B cell (primary cell): ENCODE measurements around the gene CAPG. TPM values are rescaled to one million over a fixed set of nuclear protein-coding genes. Genes with fewer than 3 reads are reported as not detected.

Experiments
- ATAC-seq: fragments of 200-7000 bp; cut with Tn5 transposase; one replicate; pipeline ENCODE4 v1.10.0; 2021; ENCODE audit warnings: low read depth, mild to moderate bottlenecking, moderate number of reproducible peaks, moderate library complexity
- CTCF ChIA-PET: fragments of 350-600 bp; sonication (Branson Sonifier 250); formaldehyde crosslinking; loops from one replicate; lab custom pipeline; 2021; ENCODE audit warnings: antibody characterized with exemption, inconsistent platforms; lab: Charles Lee
- POLR2A ChIA-PET: fragments of 350-600 bp; sonication (Branson Sonifier 250); formaldehyde crosslinking; loops from one replicate; lab custom pipeline; 2021; ENCODE audit warnings: antibody characterized with exemption; lab: Charles Lee
- DNase-seq: peaks from one replicate; pipeline ENCODE4 v3.0.0; 2013
- H2AFZ ChIP-seq: 2 replicates; pipeline ENCODE4 v1.6.1; 2012; ENCODE audit warnings: mild to moderate bottlenecking, low read depth, low read length; ENCODE audit not compliant: insufficient read depth, poor library complexity, severe bottlenecking
- H3K27ac ChIP-seq, 2 donors: 1 replicate in 1 of 2; 2 replicates in 1 of 2; pipeline ENCODE4 v1.5.1; 2012 to 2013; ENCODE audit warnings: low read length in 2 of 2, mild to moderate bottlenecking in 2 of 2, moderate library complexity in 1 of 2
- H3K27me3 ChIP-seq, 4 experiments: fragments of 200-600 bp in 1 of 4; sonication (generic) in 1 of 4; replicated peaks in 1 of 4; 1 replicate in 2 of 4; 2 replicates in 2 of 4; pipeline versions ENCODE4 v1.6.1 to v1.7.0; 2013 to 2016; ENCODE audit warnings: low read length in 3 of 4, mild to moderate bottlenecking in 2 of 4, mixed read lengths in 1 of 4, moderate library complexity in 1 of 4; ENCODE audit not compliant: insufficient read depth in 4 of 4, control insufficient read depth in 3 of 4; ENCODE audit errors: control extremely low read depth in 1 of 4
- H3K36me3 ChIP-seq, 2 experiments: replicated peaks in 1 of 2; 1 replicate in 1 of 2; 2 replicates in 1 of 2; pipeline versions ENCODE4 v1.6.1 to v1.7.1; 2013; ENCODE audit warnings: low read length in 1 of 2; ENCODE audit not compliant: insufficient read depth in 2 of 2, control insufficient read depth in 1 of 2; ENCODE audit errors: control extremely low read depth in 1 of 2, extremely low read depth in 1 of 2
- H3K4me1 ChIP-seq, 2 donors: fragments of 200-600 bp in 1 of 2; sonication (generic) in 1 of 2; 1 replicate in 1 of 2; 2 replicates in 1 of 2; pipeline versions ENCODE4 v1.5.1 to v1.6.1; 2013 to 2017; ENCODE audit warnings: low read length in 2 of 2; ENCODE audit not compliant: control insufficient read depth in 2 of 2, insufficient read depth in 2 of 2
- H3K4me2 ChIP-seq: replicated peaks from 2 replicates; pipeline ENCODE3; 2012; ENCODE audit warnings: mild to moderate bottlenecking, low read depth, low read length; ENCODE audit not compliant: poor library complexity, severe bottlenecking
- H3K4me3 ChIP-seq, 5 experiments: fragments of 200-600 bp in 1 of 5; sonication (generic) in 1 of 5; 1 replicate in 3 of 5; 2 replicates in 2 of 5; pipeline versions ENCODE4 v1.5.1 to v1.7.0; 2011 to 2016; ENCODE audit warnings: low read length in 4 of 5, mild to moderate bottlenecking in 4 of 5, low read depth in 2 of 5, control low read depth in 1 of 5, moderate library complexity in 1 of 5; ENCODE audit not compliant: insufficient read depth in 1 of 5; ENCODE audit errors: control extremely low read depth in 1 of 5, extremely low read depth in 1 of 5
- H3K79me2 ChIP-seq: fragments of 200-600 bp; sonication (generic); one replicate; pipeline ENCODE4 v1.6.0; 2016; ENCODE audit warnings: low read length; ENCODE audit not compliant: control insufficient read depth, insufficient read depth
- H3K9ac ChIP-seq: fragments of 200-600 bp; sonication (generic); 2 replicates; pipeline ENCODE4 v1.6.1; 2017; ENCODE audit warnings: mild to moderate bottlenecking, low read length, moderate library complexity
- H3K9me3 ChIP-seq, 3 donors: one replicate each; pipeline versions ENCODE4 v1.6.1 to v1.7.1; 2013; ENCODE audit warnings: low read length in 2 of 3; ENCODE audit not compliant: control insufficient read depth in 2 of 3, insufficient read depth in 1 of 3; ENCODE audit errors: control extremely low read depth in 1 of 3
- H4K20me1 ChIP-seq: 2 replicates; pipeline ENCODE4 v1.6.0; 2012; ENCODE audit warnings: mild to moderate bottlenecking, low read length; ENCODE audit not compliant: insufficient read depth, control insufficient read depth, poor library complexity, severe bottlenecking
- H3K27ac Mint-ChIP-seq: one replicate; pipeline ENCODE4 v1.8.0; 2021; ENCODE audit warnings: mixed read lengths
- H3K27me3 Mint-ChIP-seq: one replicate; pipeline ENCODE4 v1.8.0; 2021; ENCODE audit warnings: mixed read lengths
- H3K4me1 Mint-ChIP-seq: one replicate; pipeline ENCODE4 v1.8.0; 2021; ENCODE audit warnings: mixed read lengths
- H3K4me3 Mint-ChIP-seq: one replicate; pipeline ENCODE4 v1.8.0; 2021; ENCODE audit warnings: mixed read lengths
- H3K9me3 Mint-ChIP-seq: one replicate; pipeline ENCODE4 v1.8.0; 2022; ENCODE audit warnings: mixed read lengths; ENCODE audit not compliant: insufficient read depth
- CTCF ChIP-seq: fragments of 200-600 bp; IDR thresholded peaks from one replicate; pipeline ENCODE4 v1.8.0; 2022; ENCODE audit warnings: antibody characterized with exemption, mild to moderate bottlenecking
- EZH2 ChIP-seq: IDR thresholded peaks from 2 replicates; pipeline ENCODE4 v1.6.1; 2012; ENCODE audit warnings: borderline replicate concordance, low read depth, mild to moderate bottlenecking, moderate library complexity, low read length; ENCODE audit not compliant: insufficient read depth, poor library complexity, severe bottlenecking
- WGBS: methylation state at CpG from one replicate; pipeline ENCODE4 v1.1.5; 2013; ENCODE audit warnings: missing lambda C conversion rate; ENCODE audit not compliant: insufficient coverage; 5-methylcytosine and 5-hydroxymethylcytosine counted together
- intact Hi-C: fragments of 100-400 bp; cut with micrococcal nuclease; formaldehyde crosslinking; loops from one replicate; pipeline ENCODE4 v1.10.0; 2022
- polyA plus RNA-seq: library from polyadenylated mRNA; depleted of rRNA; stranded (reverse); fragments of >200 nt; gene quantifications from 2 replicates; pipeline ENCODE4 v1.2.3, GENCODE V29; 2012
- total RNA-seq, 2 donors: library from RNA; stranded (reverse); fragments of 120-200 nt in 1 of 2; gene quantifications; 1 replicate in 1 of 2; 2 replicates in 1 of 2; pipeline versions ENCODE4 v1.2.3 to v1.2.4, GENCODE V29; 2013 to 2022

Gene CAPG
- total and polyA plus RNA-seq, 2 donors (not counting 1 experiment from before 2014, with no cell fraction given), result 158 to 210 TPM

- Histone ChIP-seq H3K36me3 (no peaks in the 10 kb centered on the region), H3K27me3 (no peaks in the 10 kb centered on the region), H3K9ac (no peak overlapping the region), H3K4me3 (no peak overlapping the region), H3K9me3 (peaks cover 0 to 3% (median 0%) of the 10 kb centered on the region in 3 donors), H3K79me2 (no peaks in the 10 kb centered on the region), H2AFZ (no peak overlapping the region), H4K20me1 (no peaks in the 10 kb centered on the region), H3K4me2 (no peak overlapping the region), H3K4me1 (no peaks in the 10 kb centered on the region), H3K27ac (no peak overlapping the region)
- TF ChIP-seq EZH2 (no peak), CTCF (no peak)
- H3K9me3 Mint-ChIP-seq, result no peaks in the 10 kb centered on the region
- intact Hi-C loops, result no loop called here
- ChIA-PET POLR2A (no interaction called here), CTCF (interaction anchor here (1.1 kb wide), 1 partner anchor 104 kb away, joined by 4 read pairs; no protein-coding TSS in a partner anchor)
- no peak for DNase-seq
- H3K4me1 Mint-ChIP-seq, result no peaks in the 10 kb centered on the region
- no peak for ATAC-seq
- WGBS, result 100% methylated on average over 1 of the region's 1 CpG
- no peak overlapping the region for H3K4me3 Mint-ChIP-seq
- no peaks in the 10 kb centered on the region for H3K27me3 Mint-ChIP-seq
- H3K27ac Mint-ChIP-seq, result no peak overlapping the region
Observed at GRCh38 chr2:85452237-85452636, 42.1 kb upstream of the CAPG start.

DNA sequence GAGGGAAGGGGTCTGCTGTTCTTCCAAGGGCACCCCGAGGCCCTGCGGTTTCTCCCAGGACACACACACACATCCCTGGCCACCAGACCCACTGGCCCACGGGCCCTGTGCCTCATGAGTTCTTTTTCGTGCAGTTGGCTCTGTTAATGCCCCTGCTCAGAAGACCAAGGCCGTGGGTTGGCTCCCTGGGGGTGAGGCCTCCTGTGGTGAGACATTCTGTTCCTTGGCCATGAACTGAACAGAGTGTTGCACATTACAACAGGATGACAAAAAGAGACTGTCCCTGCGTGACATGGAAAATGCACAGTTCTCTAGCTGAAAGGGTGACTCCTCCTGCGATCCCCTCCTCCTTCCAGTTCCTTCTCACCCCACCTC is 39.0 kb upstream of the CAPG start:
- Histone ChIP-seq H2AFZ (no peak overlapping the region), H3K4me2 (no peak overlapping the region), H3K27ac (no peak overlapping the region), H3K4me1 (no peaks in the 10 kb centered on the region), H3K36me3 (no peaks in the 10 kb centered on the region), H3K9me3 (peaks cover 0 to 3% (median 0%) of the 10 kb centered on the region in 3 donors), H4K20me1 (no peaks in the 10 kb centered on the region), H3K9ac (no peak overlapping the region), H3K27me3 (no peaks in the 10 kb centered on the region), H3K4me3 (no peak overlapping the region), H3K79me2 (no peaks in the 10 kb centered on the region)
- no peaks in the 10 kb centered on the region for H3K27me3 Mint-ChIP-seq
- H3K4me1 Mint-ChIP-seq, result no peaks in the 10 kb centered on the region
- ATAC-seq (no peak), DNase-seq (no peak)
- H3K27ac Mint-ChIP-seq, result no peak overlapping the region
- no peak overlapping the region for H3K4me3 Mint-ChIP-seq
- CTCF ChIA-PET, result no interaction called here
- POLR2A ChIA-PET, result no interaction called here
- H3K9me3 Mint-ChIP-seq, result no peaks in the 10 kb centered on the region
- WGBS, result 83% methylated on average over 7 of the region's 7 CpGs
- no peak for TF ChIP-seq EZH2
- TF ChIP-seq CTCF, result no peak
- intact Hi-C loops, result no loop called here
